MV-4-11 (cell line): Measurements from ENCODE around the gene C9.
A peak's percentile ranks its signal among the peaks of the same experiment; 100 is the strongest.
"Not testable (repeated sequence)": the region's sequence is repeated elsewhere in the genome, so short reads cannot be mapped to it uniquely, and the experiment has no call there.

Experiments
- DNase-seq: peaks from one replicate; lab custom pipeline; 2025; lab: John Stamatoyannopoulos, UW

Gene C9

GRCh38 chr5:39260095-39260494 lies 104.2 kb downstream of the C9 start:
- no peak for DNase-seq

- DNase-seq, result no peak
These were observed 106.7 kb downstream of the C9 start for GRCh38 chr5:39257554-39257953.

DNA sequence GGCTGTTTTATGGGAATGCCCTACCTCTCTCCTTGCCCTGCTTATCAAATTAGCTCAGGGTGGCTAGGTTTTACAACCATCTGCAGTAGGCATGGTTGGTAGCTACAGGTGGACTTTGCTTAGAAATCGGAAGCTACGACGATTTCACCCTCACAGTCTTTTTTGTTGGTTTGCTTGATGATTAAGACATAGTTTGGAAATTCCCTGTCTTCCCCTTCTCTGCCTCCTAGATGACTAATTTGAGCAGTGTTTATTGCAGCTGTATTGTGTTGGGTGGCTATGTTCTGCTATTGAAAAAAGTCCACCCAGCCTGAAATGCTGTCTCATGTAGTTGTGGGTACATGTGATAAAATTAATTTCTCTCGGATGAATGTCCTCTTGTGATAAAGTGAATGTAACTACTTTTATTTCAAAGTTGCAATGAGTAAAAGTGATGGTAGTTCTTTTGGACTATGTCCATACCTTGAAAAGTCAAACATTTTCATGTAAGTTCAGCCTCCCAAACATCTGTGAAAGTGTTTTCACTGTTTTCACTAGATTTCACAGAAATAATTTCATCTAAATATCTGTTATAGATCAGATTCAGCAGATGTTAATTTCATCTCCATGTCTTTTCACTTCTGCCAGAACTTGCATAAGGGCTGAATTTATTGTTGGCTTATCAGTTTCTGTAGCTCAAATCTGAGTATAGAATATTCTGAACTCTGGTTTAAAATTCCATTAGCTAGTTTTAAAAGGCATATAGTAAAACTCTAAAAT lies 107.6 kb downstream of the C9 start:
- peak; percentile 68 for DNase-seq

DNA sequence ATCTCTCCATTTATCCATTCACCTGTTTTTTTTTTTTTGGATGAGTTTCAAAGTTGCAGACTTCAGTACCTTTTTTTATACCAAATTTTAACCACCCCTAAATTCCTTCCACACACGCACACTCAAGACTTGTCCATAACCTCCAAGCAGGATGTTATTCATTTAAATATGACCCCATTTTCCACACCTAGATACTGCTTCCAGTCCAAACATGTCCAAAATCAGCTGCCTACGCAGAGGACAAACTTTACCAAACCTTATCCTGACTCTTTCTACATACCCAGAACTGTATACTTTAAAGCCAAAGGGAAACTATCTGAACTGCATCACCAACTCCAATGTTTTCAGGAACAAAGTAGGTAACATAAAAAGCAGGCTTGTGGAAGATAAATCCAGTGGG lies 108.9 kb downstream of the C9 start:
- no peak for DNase-seq

DNA sequence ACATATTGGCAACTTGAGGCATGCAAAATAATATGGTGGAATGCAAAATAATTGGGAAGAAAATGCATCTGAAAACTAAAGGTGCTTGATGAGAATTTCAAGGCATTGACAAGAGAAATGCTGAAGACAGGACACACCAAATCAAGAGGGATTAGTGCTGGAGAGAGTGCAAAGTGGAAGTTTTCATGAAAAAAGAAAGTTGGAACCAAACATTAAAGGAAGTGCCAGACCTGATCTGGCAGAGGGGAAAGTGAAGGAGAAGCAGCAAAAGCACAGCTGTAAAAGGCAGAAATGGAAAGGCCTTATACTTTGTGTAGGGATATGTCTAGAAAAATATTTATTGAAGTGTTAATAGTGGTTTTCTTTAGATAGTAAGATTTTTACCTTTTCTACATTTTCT lies 109.6 kb downstream of the C9 start:
- no peak for DNase-seq

- no peak for DNase-seq
These were observed 111.1 kb downstream of the C9 start for GRCh38 chr5:39253196-39253595.

- DNase-seq, result peak; percentile 15
These were observed 114.6 kb downstream of the C9 start for GRCh38 chr5:39249564-39250274.

- no peak for DNase-seq
These were observed 115.2 kb downstream of the C9 start for GRCh38 chr5:39249069-39249468.

DNA sequence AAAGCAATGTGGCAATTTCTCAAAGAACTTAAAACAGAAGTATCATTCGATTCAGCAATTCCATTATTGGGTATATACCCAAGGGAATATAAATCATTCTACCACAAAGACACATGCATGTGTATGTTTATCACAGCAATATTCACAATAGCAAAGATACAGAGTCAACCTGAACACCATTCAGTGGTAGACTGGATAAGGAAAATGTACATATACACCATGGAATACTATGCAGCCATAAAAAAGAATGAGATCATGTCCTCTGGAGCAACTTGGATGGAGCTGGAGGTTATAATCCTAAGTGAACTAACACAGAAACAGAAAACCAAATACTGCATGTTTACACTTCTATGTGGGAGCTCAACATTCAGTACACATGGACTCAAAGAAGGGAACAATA lies 123.5 kb downstream of the C9 start:
- DNase-seq, result no peak

DNA sequence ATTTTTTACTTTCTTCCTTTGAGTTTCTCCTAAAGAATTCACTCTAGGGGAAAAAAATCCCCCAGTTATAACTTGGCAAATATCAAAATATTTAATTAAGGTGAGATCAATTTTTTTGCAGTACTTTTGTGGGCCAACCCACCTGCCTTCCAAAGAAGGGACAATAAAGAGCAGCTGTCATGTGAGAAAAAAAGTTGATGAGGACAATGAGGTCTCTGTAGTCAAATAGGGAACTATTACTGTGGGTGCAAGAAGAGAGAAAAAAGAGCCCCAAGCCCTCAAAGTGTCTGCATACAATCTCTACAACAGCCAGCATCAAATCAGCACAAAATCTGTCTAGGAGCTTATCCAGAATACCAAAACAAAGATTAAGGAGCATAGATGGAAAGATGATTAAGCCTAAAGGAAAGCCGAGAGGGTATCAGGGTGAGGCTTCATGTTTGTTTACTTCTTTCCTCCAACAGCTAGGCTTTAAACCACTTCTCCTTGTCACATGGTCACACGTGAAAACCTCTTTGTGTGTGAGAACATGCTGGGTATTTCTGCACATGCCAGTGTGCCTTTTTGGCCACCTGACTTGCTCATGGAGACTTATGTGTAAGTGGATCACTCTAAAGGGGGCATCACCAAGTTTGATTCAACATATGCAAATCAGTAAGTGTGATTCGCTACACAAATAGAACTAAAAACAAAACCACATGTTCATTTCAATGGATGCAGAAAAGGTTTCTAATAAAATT lies 125.8 kb downstream of the C9 start:
- no peak for DNase-seq

GRCh38 chr5:39236718-39237117 lies 127.6 kb downstream of the C9 start:
- no peak for DNase-seq

GRCh38 chr5:39235648-39236047 lies 128.6 kb downstream of the C9 start:
- peak; percentile 52 for DNase-seq

DNA sequence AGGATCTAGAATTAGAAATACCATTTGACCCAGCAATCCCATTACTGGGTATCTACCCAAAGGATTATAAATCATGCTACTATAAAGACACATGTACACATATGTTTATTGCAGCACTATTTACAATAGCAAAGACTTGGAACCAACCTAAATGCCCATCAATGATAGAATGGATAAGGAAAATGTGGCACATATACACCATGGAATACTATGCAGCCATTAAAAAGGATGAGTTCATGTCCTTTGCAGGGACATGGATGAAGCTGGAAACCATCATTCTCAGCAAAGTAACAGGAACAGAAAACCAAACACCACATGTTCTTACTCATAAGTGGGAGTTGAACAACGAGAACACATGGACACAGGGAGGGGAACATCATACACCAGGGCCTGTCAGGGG lies 129.8 kb downstream of the C9 start:
- DNase-seq, result not testable (repeated sequence)
